CD8-positive, alpha-beta memory T cell (primary cell): ENCODE measurements around the gene PAGE4. TPM values are rescaled to one million over a fixed set of nuclear protein-coding genes. Genes with fewer than 3 reads are reported as not detected.

Experiments used
- polyA plus RNA-seq: library from polyadenylated mRNA; unstranded; fragments of 300-500 nt; fragmentation: Illumina TruSeq; gene quantifications from one replicate; pipeline ENCODE4 v1.2.3, GENCODE V29; 2021
- total RNA-seq, 2 experiments: library from RNA; stranded (reverse); gene quantifications; one replicate each; pipeline ENCODE4 v1.2.3, GENCODE V29; 2021

PAGE4 gene
- total and polyA plus RNA-seq, 3 experiments from 2014 or later: not detected

Other genes with a start within 250 kb of the PAGE4 start
- gene GAGE12H, start 249.4 kb upstream of the PAGE4 start, total RNA-seq: not detected
- gene GAGE12H, start 249.4 kb upstream of the PAGE4 start, polyA plus RNA-seq: not detected
- not detected for gene GAGE2A, start 239.8 kb upstream of the PAGE4 start, total RNA-seq
- not detected for gene GAGE2A, start 239.8 kb upstream of the PAGE4 start, polyA plus RNA-seq
- not detected for gene GAGE1, start 230.3 kb upstream of the PAGE4 start, total RNA-seq
- not detected for gene GAGE1, start 230.3 kb upstream of the PAGE4 start, polyA plus RNA-seq
- not detected for gene PAGE1, start 133.3 kb upstream of the PAGE4 start, total RNA-seq
- gene PAGE1, start 133.3 kb upstream of the PAGE4 start, polyA plus RNA-seq: not detected
- gene USP27X, start 50.2 kb downstream of the PAGE4 start, total RNA-seq: 1 to 10 TPM; 1.7 TPM
- gene USP27X, start 50.2 kb downstream of the PAGE4 start, polyA plus RNA-seq: 0.69 TPM
- 1 to 10 TPM; 3.0 to 4.0 TPM for gene CLCN5, start 93.3 kb downstream of the PAGE4 start, total RNA-seq
- 0.63 TPM for gene CLCN5, start 93.3 kb downstream of the PAGE4 start, polyA plus RNA-seq